Suppressor macrophage treated with lipopolysaccharide for 4 hours (primary cell): ENCODE measurements around the gene SLCO2A1.

Experiments used
- DNase-seq: peaks from one replicate; pipeline ENCODE4 v3.0.0-alpha.2; 2020

SLCO2A1 gene

DNA sequence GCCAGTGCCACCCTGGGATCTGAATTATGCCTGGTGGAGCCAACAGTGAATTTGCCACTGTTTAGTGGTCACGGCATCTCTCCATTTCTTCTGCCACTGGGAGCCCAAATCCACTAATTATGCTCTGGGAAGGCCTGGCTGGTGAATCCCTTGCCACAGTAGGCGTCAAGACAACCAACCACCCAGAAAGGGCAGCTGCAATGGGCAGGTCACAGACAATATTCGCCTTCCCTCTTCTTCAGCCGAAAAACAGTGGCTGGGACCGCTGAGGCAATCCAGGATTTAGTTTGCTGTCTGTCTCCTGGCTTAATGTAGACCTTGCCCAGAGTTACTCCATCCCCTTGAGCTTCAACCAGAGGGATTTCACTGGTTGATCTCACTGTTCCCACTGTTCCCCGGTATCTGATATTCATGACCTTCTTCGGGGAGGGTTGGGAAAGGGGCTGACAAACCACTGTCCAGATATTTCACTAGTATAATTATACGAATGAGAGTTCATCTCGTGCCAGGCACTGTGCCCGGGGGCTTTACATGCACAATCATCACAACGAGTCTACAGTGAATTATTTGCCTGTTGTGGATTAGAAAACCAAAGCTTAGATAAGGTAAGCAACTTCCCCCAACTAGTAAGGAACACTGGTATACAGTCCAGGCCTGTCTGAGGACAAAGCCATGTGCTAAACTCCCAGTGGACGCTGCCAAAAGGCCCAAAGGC is 84.2 kb downstream of the SLCO2A1 start:
- DNase-seq = no peak

- no peak for DNase-seq
These were observed 84.9 kb downstream of the SLCO2A1 start for GRCh38 chr3:133944641-133945380.

DNA sequence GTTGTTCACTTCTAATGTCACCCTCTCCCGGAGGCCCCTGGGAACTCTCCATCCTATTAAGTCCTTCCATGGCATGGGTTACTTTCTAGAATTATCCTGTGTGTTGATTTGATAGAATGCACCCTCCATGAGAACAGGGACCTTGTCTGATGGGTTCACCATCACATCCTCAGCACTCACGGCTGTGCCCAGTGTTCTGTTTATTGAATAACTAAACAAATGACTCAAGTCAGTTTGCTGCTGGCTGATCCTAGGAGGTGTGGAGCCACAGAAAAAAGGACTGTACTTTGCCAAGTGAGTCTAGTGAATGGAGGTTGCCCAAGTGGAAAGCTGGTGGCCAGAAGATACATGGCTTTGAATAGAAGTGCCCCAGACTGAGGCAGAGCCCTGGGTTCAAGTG is 85.5 kb downstream of the SLCO2A1 start:
- DNase-seq = no peak

DNA sequence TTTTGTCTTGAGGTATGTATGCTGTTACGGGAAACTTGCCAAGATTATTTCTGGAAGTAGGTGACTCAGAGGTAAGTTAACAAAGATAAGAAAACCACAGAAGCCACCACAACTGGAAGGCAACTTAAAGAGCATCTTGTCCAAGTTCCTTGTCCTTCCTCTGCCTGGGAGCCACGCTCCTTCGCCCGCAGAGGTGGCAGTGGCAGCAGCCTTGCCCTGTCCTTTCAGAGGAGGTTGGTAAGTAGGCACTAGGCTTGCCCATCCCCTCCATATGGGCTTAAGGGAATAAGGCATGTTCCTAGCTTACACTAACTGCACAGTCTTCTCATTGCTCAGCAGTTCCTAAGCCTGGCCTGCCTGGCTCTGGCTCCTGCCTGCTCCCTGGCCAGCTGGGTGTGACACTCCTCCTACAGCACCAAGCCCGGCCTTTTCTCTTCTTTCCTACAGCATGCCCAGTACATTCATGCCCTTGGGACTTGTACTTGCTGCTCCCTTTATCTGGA is 86.0 kb downstream of the SLCO2A1 start:
- DNase-seq = no peak

DNA sequence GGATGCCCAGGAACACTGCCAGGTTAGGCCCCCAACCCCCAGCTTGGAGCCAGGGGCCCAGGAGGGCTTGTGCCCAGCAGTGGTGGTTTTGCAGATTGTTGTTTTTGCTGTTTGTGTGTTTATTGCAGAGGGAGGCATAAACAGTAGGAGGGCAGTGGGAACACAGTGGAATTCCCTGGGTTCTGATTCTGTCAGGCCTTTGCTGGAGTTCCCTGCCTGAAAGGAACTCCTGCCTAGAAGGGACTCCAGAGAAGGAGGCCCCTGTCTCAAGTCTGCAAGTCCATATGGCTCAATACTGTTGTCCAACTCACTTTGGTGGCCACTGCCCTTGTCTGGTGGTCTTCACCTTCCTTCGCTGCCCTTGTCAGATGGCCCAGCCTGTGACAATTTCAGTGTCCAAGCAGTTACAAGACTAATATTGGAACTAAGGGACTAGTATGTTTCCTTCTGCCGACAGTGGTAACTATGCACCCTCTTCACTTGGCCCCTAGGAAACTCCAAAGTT is 86.6 kb downstream of the SLCO2A1 start:
- DNase-seq = no peak

DNA sequence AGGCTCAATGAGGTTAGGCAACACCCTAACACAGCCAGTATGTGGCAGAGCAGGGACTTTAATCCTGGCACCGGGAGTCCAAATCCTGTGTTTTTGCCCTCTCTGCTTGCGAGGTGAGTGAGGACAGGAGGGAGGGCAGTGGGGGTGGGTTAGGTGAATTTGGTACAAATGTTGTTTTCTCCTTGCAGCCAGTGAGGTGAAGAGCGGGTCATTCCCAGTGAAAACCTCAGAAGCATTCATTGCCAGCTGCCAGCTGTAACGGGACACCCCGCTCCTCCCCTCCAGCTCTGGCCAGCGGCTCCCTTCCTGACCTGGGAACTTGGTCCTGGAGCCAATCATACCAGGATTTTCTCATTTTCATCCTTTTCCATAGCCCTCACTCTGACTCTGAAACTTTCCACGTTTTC is 88.3 kb downstream of the SLCO2A1 start:
- no peak for DNase-seq

DNA sequence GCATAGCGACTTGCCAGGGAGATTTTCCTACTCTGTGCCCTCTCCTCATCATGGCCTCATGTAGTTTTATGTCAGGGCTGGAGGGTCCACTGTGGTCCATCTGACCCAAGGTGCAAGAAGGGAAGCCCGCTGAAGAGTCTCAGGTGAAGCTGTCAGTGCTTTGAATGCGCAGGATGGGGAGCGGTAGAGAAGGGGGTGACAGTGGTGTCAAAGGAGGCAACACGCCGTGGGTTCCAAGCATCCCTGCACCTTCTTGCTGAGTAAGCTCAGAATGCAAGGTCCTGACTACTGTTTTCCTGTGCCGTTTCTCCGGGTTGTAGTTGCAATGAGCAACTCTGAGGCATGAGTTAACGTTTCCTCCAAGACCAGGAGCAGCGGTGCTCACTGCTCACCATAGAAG is 89.2 kb downstream of the SLCO2A1 start:
- DNase-seq = no peak

DNA sequence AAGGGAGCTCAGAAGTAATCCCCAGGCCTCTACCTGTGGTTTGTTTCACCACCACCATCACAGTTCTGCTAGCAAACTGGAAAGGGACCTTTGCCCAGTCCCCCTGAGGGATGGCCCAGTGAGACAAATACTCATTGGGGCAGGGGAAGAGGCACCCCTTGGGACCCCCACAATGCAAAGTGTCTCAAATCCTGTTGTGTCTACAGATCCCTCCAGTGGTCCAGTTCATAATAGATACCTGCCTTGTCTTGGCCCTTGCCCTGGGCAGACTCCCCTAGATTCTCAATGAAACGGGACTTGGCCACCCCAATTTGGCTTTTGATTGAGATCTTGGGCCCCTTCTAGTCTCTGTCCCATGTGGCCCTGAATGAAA is 90.3 kb downstream of the SLCO2A1 start:
- no peak for DNase-seq

DNA sequence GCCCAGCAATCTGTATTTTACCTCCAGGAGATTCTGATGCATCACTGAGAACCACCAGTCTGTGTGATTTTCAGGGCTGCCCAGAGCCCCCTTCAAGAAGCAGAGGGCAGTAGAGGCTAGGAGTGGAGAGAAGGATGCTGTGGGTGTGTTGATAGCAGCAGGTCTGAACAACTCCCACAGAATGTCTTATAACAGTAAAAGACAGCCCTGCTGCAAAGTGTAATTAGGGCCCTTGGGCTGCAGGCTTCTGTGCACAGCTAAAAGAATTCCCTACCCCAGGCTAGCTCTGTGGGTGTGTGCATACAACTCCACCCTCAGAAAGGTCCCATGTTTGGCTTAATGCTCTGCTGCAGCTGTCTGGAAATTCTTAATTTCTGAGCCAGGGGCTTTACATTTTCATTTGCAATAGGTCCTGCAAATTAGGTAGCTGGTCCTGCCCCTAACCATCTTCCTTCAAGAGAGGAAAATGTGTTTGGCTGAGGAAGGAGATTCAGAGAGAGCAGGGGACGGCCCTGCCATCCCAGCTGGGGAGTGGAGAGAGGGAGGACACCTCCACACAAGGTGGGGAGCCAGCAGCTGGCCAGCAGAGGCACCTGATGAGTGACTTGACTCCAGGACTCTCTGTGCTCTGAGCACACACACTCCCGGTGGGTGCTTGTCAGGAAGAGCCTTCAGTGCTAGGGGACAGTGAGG is 90.8 kb downstream of the SLCO2A1 start:
- no peak for DNase-seq

DNA sequence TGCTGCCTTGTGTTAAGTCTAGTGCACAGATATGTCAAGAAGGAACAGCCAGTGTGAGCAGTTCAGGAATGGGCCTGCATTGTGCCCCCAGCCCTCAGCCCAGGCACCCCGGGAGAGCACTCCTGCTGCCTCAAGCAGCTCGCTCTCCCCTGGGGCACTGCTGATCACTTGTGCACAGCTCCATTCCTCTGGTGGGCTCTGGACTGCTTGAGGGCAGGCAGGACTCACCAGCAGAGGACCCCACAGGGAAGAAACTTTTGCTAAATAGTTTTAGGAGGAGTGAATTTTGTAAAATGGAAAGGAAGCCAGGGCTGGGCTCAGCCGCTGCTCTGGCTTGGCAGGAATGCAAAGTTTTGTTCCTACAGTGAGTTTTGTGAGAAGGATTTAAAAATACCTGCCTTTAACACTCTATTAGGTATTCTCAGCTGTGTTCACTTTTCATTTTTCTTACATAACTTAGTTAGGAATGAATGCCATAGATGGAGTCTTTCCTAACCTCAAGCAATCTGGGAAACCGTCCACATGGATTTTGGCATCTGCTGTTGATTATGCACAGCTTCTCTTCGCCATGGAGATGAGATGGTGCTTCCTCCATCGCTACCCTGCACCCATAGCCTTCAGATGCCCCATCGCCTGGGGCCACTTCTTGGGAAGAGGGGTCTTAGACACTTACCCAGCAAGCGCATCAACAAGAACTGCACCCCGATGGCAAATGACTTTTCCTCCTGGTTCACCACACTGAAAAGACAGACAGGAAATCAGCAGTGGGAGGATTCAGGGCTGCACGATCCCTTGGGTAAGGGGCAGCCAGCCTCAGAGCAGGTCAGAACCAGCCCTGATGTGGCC is 91.7 kb downstream of the SLCO2A1 start:
- no peak for DNase-seq

GRCh38 chr3:133937061-133937686 is 92.6 kb downstream of the SLCO2A1 start:
- no peak for DNase-seq

GRCh38 chr3:133935843-133936769 is 93.6 kb downstream of the SLCO2A1 start:
- DNase-seq = no peak

DNA sequence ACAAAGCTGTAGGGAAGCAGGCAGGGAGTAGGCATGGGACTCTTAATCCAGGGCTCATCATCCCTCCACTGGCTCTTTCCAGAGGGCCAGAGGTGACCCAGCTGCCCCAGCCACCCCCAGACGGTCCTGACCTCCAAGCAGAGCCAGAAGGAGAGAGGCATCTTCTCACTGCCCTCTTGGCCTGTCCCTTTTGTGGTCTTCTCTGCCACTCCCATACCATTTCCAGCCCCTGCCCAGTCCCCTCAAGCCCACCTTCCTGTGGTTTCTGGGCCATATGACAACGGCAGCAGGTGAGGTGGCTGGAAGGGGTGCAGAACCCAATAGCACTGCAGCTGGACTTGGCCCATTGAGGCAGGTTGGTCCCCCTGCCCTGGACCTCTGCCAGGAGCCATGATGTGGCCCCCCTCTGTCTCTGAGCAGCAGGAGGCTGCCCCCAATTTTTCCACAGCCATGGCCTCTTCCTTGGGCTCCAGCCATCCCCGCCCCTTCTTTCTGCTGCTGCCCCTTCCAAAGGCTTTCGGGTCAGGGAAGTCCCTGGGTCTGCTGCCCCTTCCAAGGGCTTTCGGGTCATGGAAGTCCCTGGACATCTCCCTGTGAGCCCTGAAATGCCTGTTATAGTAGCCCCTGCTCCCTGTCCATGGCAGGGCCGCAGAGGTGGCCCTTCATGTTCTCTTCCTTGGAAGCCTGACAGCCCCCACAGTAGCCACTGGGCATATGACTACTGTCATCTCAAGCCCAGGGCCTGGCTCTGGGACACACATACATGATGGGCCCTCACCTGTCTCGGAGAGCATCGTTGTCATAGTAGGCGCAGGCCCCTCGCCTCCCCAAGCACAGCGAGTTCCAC is 94.5 kb downstream of the SLCO2A1 start:
- no peak for DNase-seq

DNA sequence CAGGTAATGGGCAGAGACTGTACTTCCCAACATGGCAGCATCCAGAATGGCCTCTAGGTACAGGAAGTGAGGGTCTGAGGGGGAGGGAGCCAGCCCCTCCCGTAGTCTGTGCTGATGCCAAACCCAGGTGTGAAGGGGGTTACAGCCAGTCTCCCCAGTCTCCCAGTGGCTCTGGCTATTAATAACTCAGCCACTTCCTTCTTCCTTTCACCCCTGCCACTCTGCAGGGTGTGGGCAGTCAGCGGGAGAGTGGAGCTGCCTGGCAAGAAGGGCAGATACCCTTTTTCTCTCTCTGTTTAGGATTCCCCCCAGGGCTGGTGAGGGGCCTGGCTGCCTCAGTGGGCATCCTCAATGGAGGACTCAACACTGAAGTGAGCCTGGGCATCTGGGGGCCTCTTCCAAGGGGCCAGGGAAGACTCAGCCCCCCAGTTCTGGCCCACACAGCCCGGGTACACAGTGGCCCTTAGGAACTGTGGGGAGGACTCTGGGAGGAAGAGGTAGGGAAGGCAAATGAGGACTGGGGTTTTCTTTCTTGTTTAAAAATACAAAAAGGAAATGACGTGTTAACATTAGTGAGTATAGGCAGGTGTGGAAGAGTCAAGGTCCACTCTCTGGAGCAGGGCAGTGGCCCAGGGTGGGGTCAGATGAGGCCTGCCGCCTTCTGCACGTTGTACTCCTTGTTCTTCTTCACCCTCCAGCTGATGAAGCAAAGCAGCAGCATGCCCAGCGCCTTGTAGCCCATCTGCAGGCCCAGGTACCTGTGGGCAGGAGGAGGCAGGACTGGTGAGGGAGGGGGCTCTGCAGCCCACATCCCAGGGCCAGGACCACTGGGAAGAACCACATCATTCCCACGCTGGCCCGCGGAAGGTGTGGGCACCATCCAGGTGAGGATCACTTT is 95.4 kb downstream of the SLCO2A1 start:
- no peak for DNase-seq

DNA sequence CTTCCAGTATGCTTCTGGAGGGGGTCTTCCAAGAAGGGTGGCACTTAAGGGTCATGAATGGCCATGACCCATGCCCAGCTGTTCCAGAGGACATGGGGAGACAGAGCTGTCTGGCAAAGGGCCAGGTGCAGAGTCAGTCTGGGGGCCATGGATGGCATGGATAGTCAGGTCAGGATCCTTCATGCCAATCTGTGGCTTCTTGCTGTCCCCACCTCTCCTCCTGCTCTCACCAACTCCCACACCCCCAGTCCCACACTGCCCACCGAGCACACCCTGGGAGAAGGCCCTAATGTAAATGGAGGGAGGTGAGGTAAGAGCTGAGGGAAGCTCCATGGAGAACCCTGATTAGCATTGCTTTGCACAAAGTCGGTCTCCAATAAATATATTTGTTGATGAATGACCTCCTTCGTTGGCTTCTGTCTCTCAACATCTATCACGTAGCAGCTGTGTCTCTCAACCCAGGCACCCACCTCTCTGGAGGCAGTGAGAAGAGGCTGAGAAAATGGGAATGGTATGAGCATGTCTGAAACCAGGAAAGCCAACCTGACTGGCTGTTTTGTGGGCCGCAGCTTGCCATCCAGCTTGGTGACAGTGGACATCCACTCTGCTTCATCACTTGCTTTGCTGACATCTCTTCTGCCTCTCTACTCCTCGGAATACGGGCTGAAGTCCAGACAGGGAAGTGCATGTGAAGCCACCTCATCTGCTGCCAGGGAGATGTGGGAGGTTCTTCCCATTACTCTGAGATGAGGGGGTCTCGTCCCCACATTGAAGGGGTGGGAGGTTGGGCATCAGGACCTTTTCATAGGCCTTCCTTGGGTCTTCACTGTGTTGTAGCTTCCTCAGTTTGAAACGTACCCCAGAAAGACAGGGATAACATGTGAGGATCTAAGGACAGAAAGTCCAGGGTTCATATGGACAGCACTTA is 96.4 kb downstream of the SLCO2A1 start:
- no peak for DNase-seq

GRCh38 chr3:133932009-133932408 is 97.7 kb downstream of the SLCO2A1 start:
- DNase-seq = no peak

DNA sequence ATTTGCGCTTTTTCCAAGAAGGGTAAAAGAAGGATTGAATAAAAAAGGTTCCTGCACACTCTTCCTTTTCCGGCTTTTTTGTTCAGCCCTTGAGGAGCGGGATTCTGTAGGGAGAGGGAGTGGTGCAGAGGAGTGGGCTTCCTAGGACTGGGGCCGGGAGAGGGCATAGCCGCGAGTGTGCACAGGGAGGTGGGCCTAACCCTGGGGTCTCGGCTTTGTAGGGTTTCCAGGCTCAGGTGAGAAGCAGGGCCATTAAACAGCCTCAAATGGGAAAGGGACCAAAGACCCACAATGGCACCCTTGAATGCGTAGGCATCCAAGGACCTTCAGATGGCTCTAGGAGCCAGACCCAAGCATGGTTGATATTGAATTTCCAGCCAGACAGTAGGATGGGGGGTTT is 98.6 kb downstream of the SLCO2A1 start:
- DNase-seq = no peak
